HG02885 (cell line): Measurements from ENCODE around the gene TDRD9.

ENCODE experiments used
- ATAC-seq: cut with Tn5 transposase; IDR thresholded peaks from one replicate; pipeline ENCODE4 v1.9.1; 2021; ENCODE audit warnings: mild to moderate bottlenecking; ENCODE audit not compliant: unreplicated experiment, poor library complexity

TDRD9 gene

DNA sequence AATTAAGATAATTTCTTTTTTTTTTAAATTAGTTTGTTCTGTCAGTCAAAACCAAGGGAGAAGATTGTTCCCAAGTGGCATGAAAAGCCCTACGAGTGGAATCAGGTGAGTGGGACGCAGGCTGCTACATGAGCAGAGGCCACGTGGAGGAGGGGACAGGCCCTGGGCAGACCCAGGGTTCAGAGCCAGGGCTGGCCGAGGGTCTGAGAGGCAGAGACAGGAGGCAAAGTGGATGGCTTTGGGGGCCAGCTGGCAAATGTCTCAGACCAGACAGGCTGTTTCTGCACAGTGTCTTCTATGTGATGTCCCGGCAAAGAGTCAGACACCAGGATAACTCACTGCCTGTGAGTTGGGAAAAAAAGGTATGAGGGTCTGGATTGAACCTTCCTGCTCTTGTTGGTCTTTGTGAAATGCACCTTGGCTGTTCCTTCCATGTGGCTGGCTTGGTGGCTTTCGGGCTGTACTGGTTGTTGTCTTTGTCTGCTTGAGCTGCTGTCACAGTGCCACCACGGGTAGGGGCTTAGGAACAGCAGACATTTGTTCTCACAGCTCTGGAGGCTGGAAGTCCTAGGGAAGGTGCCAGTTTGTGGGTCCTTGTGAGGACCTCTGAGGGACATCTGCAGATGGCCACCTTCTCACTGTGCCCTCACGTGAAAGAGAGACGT is 121.5 kb downstream of the TDRD9 start:
- ATAC-seq = no peak

- no peak for ATAC-seq
These were observed 123.0 kb downstream of the TDRD9 start for GRCh38 chr14:104051092-104051813.

DNA sequence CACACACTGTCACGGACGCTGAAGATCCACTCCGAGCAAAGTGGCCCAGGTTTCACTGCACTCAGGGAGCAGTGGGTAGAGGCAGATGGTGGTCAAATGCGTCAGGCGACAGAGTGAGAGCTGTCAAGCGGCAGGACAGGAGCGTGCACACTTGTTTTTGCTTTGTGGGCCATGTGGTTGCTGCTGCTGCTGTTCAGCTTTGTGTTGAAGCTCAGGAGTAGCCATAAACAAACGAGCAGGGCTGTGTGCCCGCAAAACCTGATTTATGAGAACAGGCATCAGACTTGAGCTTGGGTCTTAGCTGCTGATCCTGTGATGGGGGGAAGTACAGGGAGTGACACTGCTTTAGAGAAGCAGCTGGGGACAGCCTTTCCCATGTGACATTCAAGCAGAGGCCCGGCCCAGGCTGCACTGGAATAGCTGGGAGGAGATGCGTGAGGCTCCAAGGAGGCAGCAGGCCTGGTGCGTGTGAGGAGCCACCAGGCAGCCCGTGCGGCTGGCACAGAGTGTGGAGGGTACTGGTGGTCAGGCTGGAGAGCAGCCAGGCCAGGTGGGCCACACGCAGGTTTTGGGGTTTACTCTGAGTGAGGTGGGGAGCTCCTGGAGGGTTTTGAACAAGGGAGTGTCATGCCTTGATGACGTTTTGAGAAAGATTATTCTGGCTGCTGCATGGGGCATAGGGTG is 126.1 kb downstream of the TDRD9 start:
- no peak for ATAC-seq

DNA sequence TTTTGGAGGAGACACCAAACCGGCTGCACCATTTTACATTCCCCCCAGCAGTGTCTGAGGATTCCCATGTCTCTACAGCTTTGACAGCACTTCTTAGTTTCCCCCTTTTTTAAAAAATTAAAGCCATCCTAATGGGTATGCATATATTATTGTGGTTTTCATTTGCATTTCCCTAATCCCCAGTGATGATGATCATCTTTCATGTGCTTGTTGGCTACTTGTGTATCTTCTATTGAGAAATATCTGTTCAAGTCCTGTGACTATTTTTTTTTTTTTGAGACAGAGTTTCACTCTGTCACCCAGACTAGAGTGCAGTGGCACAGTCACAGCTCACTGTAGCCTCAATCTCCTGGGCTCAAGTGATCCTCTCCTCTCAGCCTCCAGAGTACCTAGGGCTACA is 134.0 kb downstream of the TDRD9 start:
- no peak for ATAC-seq

GRCh38 chr14:104064003-104064402 is 135.7 kb downstream of the TDRD9 start:
- ATAC-seq = no peak

DNA sequence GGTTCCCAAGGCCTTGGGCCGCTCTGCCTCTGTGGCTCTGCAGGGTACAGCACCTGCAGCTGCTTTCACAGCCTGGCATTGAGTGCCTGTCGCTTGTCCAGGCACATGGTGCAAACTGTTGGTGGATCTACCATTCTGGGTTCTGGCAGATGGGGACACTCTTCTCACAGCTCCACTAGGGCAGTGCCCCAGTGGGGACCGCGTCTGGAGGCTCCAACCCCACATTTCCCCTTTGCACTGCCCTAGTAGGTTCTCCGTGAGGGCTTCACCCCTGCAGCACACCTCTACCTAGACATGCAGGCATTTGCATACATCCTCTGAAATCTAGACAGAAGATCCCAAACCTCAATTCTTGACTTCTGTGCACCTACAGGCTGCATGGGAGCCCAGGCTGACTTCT is 138.0 kb downstream of the TDRD9 start:
- no peak for ATAC-seq

GRCh38 chr14:104066719-104067295 is 138.6 kb downstream of the TDRD9 start:
- ATAC-seq = no peak

DNA sequence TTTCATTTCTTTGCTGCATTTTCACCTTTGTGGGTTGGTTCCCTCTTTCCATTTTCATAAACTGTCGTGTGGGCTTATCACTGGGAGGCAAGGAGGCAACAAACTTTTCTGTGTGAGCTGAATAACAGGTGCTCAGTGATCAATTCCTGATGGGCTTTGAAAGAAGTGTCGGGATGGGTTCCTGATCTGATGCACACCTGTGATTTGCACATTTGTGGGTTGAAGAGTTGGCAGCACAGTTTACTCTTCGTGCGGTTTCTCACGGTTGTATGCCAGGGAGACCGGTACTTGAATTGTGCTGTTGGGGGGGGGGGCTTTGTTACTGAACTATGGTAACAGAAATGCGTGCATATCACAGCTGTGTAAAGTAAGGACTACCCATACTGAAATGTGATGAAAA is 141.3 kb downstream of the TDRD9 start:
- no peak for ATAC-seq

DNA sequence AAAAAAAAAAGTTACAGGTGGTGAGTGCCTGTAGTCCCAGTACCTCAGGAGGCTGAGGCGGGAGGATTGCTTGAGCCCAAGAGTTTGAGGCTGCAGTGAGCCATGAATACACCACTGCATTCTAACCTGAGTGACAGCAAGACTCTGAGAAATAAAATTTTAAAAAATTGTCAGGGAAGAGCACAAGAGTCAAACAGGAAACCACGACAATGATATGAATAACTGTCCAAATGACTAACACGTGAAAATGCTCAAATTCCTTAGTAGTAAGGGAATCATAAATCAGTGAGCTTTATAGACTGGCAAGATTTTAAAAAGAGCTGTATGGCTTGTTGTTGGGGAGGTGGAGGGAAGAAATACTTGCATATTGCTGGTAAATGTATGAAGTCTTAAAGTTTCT is 144.3 kb downstream of the TDRD9 start:
- ATAC-seq = no peak

GRCh38 chr14:104073764-104074163 is 145.5 kb downstream of the TDRD9 start:
- ATAC-seq = no peak

DNA sequence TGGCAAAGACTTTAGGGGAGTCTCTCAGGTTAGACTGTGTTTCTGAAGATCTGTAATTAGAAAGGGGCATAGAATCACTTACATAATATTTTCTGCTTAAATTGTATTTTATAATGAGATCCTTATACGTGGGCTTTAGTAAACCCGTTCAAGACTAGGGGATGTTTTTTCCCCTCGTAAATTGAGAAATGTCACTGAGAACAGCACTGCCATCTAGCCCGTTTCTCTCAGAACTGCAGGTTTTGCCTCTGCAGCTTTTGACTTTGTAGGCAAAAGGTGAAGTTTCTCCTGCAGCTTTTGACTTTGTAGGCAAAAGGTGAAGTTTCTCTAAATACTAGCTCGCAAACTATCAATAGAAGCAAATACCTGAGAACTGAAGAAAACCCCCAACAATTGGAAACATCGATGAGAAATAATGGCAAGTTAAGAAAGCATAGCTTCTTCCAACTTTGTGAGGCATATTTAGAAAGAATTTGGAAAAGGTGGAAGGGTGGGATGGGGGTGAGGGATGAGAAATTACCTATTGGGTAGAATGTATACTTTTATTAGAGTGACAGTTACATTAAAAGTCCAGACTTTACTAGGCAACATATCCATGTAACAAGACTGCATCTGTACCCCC is 147.4 kb downstream of the TDRD9 start:
- ATAC-seq = no peak

DNA sequence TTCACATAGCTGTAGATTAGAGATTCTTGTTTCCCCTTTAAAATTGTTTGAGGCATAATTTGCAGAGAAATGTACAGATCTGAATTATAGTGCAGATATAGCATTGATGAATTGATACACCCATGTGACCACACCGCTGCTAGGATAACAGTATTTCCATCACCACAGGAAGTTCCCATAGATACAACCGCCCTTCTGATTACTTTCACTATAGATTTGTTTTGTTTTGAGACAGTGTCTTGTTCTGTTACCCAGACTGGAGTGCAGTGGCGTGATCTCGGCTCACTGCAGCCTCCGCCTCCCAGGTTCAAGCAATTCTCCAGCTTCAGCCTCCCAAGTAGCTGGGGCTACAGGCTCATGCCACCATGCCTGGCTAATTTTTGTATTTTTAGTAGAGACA is 148.5 kb downstream of the TDRD9 start:
- ATAC-seq = no peak

DNA sequence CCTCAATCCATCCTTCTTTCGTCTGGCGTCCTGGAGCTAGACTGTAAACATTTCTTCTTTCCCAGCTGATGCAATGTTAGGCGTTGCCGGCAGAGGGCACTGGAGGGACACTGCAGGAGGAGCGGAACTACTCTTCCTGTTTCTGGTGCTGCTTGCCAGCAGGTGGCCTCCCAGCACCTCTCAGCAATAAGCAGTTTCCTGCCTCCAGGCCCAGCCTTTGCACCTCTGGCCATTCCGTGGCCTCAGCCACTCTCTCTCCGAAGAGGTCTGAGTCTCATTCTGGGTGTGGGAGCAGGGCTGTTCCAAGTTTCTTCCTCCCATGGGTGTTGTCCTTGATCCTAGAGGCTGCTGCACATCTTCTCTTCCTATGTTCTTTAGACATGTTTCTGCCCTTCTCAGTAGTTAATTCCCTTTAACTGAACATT is 149.8 kb downstream of the TDRD9 start:
- ATAC-seq = peak; percentile 85

GRCh38 chr14:104080376-104081260 is 152.4 kb downstream of the TDRD9 start:
- ATAC-seq = no peak

DNA sequence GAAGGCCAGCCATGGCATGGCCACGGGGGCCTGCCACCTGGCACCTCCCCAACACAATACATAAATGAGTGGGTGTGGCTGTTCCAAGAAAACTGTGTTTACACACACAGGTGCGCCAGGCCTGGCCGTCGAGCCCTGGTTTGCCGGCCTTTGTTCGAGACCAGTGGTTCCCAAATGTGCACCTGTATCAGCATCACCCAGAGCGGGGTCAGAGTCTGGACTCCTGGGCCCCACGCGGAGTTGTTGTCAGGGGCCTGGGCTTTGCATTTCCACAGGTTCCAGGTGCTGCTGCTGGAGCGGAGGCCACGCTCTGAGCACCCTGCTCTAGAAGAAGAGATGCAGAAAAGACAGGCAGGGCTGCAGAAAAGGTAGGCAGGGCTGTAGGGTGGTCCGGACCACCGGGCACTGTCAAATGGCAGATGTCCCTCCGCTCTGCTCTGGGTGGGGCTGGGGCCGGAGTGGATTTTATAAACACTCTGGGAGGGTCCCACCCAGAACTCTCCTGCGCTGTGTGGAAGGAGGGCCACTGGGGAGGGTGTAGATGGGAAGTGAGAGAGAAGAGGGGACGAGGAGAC is 153.1 kb downstream of the TDRD9 start:
- ATAC-seq = no peak

- no peak for ATAC-seq
These were observed 153.8 kb downstream of the TDRD9 start for GRCh38 chr14:104081951-104082464.

- ATAC-seq = no peak
These were observed 154.6 kb downstream of the TDRD9 start for GRCh38 chr14:104082807-104083206.

GRCh38 chr14:104084251-104085002 is 156.2 kb downstream of the TDRD9 start:
- no peak for ATAC-seq
